ENCODE data around the gene ABCB8.

Gene ABCB8

GRCh38 chr7:151028131-151028947 lies at the start of gene ABCB8:
Gene ABCB8 (plus strand): TSS chr7:151028450. CDS start chr7:151028516, 66 bp downstream.
- peak; percentile 100 for DNase-seq (ENCODE audit: low spot score)

- DNase-seq (ENCODE audit: low spot score): no peak
Observed at GRCh38 chr7:150979713-150980390, 48.4 kb upstream of the ABCB8 start.

- DNase-seq (ENCODE audit: low spot score): no peak
Observed at GRCh38 chr7:150980663-150981062, 47.6 kb upstream of the ABCB8 start.

GRCh38 chr7:150981644-150982043 lies 46.6 kb upstream of the ABCB8 start:
- no peak for DNase-seq (ENCODE audit: low spot score)

DNA sequence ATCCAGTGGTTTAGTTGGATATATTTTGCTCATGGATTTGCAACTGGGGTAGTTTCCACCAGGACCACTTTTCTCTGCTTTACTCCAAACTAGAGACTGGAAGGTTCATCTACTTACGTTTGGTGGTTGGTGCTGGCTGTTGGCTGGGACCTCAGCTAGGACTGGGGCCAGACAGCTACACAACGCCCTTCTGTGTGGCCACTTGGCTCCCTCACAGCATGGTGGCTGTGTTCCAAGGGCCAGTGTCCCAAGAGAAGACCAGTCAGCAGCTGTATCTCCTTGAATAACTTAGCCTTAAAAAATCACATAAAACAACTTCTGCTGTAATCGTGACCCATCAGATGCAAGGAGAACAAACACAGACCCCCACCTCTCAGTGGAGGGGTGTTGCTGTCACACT lies 45.9 kb upstream of the ABCB8 start:
- DNase-seq (ENCODE audit: low spot score): no peak

DNA sequence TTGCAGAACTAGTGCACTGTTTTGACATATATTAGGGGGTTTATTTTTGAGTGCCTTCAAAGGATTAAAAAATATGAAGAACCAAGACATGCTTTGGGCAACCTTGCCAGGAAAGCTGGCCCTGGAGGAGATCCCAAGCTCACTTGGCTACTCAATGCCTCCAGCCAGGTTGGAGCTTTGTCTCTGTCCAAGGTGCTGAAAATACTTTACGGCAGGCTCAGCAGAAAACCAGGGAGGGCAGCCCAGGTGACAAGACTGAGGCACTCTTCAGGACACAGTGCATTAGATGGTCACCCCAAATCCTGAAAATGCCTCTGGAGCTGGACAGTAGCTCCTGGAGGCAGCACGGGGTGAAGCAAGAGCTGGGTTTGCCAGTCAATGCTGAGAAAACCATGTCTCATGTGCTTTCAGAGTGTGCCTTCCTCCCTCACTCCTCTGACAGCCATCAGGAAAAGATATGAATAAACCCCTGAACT lies 44.3 kb upstream of the ABCB8 start:
- peak; percentile 46 for DNase-seq (ENCODE audit: low spot score)

- DNase-seq (ENCODE audit: low spot score): peak; percentile 83
Observed at GRCh38 chr7:150986099-150986512, 42.1 kb upstream of the ABCB8 start.

DNA sequence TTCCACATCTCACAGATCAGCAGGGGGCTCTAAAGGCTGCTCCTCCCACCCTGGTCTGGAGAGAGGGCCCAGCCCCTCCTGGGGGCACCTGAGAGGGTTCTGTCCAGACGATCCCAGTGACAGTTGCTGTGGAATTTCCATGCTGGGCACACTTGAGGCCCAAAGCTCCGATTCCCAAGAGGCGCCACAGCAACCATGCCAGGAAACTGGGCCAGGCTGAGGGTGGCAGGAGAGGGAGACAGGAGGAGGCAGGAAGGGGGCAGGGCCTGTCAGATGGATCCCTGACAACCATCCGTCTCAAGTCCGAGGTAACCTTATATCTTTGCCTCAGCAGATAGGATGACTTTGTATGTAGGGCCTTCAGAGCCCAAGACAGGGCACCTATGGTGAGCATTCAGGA lies 41.7 kb upstream of the ABCB8 start:
- no peak for DNase-seq (ENCODE audit: low spot score)

GRCh38 chr7:150988230-150989226 lies 39.7 kb upstream of the ABCB8 start:
- DNase-seq (ENCODE audit: low spot score): peak; percentile 54

- DNase-seq (ENCODE audit: low spot score): no peak
Observed at GRCh38 chr7:150989456-150989855, 38.8 kb upstream of the ABCB8 start.

DNA sequence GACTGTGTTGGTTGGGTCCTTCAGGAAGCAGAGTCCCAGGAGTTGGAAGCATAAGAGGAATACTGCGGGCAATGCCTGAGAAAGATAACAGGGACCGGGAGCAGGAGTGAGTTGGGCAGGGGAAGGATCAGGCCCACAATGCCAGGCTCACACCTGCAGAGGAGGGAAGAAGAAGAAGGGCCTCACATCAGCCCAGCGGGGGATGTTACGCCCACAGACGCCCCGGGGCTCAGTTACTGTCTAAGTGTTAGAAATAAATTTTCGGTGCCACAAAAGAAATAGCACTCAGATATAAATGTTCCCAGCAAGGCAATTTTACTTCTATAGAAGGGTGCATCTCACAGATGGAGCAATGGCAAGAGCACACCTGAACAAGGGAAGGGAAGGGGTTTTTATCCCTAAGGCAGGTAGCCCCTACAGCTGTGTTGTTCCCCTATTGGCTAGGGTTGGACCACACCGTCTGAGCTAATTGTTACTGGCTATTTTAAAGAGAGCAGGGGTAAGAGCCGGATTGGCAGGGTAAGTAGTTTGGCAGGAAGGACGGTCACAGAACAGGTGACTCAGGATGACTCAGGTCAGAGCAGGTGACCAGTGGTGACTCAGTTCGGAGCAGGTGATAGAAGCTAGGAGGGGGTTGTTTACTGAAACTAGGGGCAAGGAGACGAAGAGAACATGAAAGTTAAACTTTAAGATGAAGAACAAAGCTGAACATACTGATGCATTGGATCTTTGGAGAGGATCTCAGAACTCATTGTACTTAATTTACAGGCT lies 37.6 kb upstream of the ABCB8 start, which contains the start of gene NOS3:
NOS3 (plus strand) TSS at position 602 of the 771 bp plus-strand sequence. CDS start 2,787 bp downstream, outside the sequence.
- DNase-seq (ENCODE audit: low spot score): no peak

DNA sequence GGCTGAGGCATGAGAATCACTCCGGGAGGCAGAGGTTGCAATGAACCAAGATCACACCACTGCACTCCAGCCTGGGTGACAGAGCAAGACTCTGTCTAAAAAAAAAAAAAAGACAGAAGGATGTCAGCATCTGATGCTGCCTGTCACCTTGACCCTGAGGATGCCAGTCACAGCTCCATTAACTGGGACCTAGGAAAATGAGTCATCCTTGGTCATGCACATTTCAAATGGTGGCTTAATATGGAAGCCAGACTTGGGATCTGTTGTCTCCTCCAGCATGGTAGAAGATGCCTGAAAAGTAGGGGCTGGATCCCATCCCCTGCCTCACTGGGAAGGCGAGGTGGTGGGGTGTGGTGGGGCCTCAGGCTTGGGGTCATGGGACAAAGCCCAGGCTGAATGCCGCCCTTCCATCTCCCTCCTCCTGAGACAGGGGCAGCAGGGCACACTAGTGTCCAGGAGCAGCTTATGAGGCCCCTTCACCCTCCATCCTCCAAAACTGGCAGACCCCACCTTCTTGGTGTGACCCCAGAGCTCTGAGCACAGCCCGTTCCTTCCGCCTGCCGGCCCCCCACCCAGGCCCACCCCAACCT lies 36.1 kb upstream of the ABCB8 start:
- no peak for DNase-seq (ENCODE audit: low spot score)

- DNase-seq (ENCODE audit: low spot score): peak; percentile 49
Observed at GRCh38 chr7:150992833-150993302, 35.4 kb upstream of the ABCB8 start.

- no peak for DNase-seq (ENCODE audit: low spot score)
Observed at GRCh38 chr7:150993511-150993910, 34.7 kb upstream of the ABCB8 start.

DNA sequence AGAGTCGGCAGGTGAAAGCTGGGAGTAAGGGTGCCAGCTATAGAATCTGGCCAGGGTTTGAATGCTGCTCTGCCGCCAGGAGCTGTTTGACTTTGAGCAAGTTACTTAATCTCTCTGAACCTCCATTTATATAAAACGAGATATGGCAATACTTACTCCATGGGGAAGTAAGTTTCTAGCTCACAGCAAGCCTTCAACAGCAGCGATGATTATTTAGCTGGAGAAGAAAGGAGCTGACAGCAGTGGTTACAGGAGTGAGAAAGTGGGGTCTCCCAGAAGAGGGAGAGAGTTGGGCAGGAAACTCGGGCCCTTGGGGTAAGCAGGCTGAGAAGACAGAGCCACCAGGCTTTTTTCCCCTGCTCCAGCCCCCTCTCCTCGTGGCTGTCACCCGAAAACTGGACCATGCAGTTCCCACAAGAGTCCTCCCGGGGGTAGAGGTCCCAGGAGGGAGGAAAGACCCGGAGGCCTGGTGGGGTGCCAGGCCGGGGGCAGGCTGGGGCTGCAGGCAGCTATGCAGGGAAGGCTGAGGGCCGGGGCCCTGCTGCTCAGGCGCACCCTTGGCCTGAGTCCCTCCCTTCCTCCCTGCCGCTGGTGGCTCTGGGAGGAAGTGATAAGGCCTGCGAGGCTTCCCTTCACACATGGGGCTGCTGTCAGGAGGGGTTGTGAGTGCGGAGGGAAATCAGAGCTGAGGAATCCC lies 34.0 kb upstream of the ABCB8 start:
- DNase-seq (ENCODE audit: low spot score): no peak

DNA sequence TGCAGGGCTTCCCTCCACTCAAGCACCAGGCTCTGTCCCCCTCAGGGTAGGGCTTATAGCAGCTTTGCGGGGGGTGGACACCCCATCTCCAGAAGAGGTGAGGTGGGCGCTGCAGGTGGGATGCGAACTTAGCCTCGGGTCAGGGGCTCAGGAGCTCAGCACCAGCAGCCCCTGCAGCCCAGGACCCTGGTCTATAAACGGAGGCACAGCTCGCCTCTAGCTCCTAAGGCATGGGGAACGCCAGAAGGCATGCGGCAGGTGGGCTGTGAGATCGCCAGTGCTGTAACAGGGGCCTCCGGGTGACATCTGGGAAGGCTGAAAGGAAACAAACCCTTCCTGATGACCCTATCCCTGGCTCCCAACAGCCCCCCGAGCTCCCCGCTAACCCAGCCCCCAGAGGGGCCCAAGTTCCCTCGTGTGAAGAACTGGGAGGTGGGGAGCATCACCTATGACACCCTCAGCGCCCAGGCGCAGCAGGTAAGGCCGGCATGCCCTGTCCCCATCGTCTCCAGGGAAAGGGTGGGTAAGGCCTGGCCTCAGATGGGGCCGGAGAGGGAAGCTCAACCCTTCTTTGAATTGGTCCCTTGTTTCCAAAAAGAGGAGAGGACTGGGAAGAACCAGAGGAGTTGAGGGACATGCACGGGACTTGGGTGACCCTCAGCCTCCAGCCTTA lies 33.3 kb upstream of the ABCB8 start:
- DNase-seq (ENCODE audit: low spot score): no peak

GRCh38 chr7:150996376-150997074 lies 31.7 kb upstream of the ABCB8 start:
- no peak for DNase-seq (ENCODE audit: low spot score)

DNA sequence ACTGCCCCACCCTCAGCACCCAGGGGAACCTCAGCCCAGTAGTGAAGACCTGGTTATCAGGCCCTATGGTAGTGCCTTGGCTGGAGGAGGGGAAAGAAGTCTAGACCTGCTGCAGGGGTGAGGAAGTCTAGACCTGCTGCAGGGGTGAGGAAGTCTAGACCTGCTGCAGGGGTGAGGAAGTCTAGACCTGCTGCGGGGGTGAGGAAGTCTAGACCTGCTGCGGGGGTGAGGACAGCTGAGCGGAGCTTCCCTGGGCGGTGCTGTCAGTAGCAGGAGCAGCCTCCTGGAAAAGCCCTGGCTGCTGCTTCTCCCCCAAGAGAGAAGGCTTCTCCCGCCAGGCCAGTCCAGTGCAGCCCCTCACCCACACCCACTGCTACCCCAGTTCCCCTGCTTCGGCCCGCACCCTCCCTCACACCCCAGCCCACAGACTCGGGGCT lies 31.2 kb upstream of the ABCB8 start:
- DNase-seq (ENCODE audit: low spot score): no peak

GRCh38 chr7:150997817-150998216 lies 30.4 kb upstream of the ABCB8 start:
- DNase-seq (ENCODE audit: low spot score): no peak
